GM21381 (cell line): ENCODE results near the gene RHBDD1.
A peak's percentile ranks its signal among the peaks of the same experiment; 100 is the strongest.

ENCODE experiments used
- ATAC-seq: cut with Tn5 transposase; IDR thresholded peaks from one replicate; pipeline ENCODE4 v1.9.1; 2021; ENCODE audit warnings: mild to moderate bottlenecking, moderate library complexity; ENCODE audit not compliant: unreplicated experiment

Gene RHBDD1

GRCh38 chr2:226978300-226978699, 142.4 kb downstream of the RHBDD1 start:
- ATAC-seq, result no peak

DNA sequence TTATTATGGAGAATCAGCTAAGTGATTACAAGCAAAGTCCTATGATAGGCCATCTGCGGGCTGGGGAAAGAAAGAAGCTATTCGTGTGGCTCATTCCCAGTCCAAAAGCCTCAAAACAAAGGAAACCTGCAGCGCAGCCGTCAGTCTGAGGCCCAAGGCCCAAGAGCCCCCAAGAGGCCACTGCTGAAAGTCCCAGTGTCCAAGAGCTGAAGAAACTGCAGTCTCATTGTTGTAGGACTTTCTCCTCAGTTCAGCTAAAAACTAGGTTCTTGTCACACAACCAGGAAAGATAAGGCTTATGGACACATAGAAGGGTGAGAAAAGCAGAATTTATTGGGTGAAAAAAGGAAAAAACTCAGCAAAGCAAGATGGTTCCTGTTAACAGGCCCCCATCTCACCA, 143.2 kb downstream of the RHBDD1 start:
- no peak for ATAC-seq

DNA sequence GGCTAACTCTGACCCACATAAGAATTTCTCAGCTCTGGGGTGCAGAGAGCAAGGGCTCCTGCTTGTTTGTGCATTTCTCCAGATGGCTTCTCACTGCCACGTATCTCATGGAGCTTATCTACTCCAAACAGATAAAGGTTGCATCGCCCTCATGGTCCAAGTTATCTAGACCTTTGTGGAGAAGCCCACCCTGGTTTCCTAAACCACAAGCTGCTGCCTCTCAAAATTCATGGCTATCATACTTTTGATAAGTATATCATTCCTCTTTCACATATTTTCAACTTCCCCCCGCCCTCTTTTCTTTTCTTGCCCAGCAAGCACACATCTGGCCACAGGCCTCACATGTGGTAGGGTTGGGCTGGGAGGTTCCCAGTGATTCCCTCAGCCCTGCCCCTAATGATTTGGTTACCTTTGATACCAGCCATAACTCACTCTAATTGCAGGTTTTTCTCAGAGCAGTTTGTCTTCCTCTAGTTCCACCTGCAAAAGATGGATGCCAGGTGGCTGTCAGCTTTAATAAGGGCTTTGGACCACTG, 146.0 kb downstream of the RHBDD1 start:
- no peak for ATAC-seq

DNA sequence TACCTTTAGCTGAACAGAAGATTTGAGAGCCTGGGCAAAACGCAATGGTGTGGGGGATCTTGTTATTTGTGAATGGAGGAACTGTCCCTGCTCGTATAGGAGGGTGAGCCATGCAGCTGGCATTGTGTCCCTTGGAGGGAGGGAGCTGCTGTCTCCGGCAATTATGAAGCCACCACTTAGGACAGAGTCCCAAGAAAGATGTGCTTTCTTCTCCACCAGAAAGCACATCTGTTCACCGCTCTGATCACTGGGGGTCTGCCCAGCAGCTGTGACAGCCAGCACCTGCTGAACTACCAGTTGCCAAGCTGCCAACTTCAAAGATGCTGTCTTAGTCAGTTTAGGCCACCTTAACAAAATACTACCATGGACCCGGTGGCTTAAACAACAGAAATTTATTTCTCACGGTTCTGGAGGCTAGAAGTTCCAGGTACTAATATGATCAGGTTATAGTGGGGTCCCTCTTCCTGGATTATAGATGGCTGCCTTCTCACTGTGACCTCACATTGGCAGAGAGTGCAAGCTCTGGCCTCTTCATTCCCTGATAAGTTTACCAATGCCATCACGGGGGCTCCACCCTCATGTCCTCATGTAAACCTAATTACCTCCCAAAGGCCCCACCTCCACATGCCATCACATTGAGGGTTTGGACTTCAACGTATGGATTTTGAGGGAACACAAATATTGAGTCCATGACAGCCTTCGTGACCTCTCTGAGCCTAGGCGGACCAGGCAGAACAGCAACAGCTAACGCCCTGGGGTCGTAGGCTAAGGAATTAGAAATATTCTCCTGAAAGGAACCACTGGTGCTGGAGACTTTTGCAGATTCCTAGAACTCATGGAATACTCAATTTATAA, 148.3 kb downstream of the RHBDD1 start:
- no peak for ATAC-seq

DNA sequence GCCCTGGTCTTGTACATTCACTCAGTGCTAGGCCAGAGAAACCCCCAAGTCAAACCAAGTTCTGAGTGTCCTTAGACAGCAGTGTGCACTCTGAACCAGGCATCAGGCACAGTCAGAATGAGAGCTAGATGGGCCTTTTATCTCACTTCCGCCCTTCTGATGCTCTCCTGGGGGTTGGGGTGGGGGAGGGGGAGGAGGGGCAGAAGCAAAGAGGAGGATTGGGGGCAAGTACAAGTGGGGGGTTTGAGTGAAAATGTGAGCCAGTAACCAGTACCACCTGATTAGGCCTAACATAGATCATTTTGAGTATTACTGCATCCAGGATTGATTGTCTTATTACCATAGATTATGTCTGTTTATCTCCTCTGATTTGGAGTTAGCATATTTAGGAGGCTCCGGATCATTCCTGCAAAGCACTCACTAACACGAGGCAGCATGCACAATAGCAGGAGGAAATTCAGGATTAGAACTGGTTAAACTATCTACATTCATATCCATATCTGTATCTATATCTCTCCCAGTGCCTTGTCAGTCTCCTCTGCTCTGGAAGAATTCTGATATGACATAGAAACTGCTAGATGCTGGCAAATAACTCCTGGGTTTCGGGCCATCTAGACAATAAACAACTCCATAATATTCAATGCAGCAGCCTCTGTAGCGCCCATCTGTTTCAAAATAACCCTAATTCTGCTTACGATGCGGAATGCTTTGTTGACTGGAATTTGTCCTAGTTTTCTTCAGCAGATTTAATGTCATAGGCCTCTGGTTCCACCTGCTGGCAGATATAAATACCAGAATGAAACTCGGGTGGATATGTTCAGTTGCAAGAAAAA, 149.1 kb downstream of the RHBDD1 start:
- peak; percentile 98 for ATAC-seq

DNA sequence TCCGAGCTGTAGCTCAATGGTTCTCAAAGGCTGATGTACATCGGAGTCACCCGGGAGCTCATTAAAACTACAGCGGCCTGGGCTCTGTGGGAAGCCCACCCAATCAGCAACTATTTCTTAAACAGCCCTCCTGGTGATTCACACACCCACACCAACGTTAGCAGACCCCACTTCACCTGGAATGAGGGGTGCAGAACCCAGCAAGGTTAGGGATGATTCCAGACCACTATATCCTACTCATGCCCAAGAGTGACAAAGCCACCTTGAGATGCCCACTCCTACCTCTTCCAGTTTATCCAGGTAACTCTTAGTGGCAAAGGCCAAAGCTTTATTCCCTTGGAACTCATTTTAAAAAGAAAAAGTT, 149.7 kb downstream of the RHBDD1 start:
- ATAC-seq, result no peak

DNA sequence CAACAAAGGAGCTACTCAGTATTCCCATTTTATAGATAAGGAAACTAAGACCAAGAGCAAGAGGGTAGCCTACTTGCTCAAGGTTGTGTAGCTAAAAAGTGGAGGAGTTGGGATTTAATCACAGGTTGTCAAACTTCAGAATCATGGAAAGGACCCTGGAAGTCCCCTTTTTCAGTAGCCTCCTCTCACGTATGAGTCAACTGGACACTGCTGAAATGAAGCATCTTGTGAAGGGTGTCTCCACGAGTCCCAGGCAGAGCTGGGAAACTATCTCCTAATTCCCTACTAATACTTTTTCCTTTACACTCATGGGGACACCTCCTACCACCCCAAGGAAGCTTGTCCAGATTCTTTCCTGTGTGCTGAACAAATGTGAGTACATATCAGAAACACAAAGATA, 155.8 kb downstream of the RHBDD1 start:
- ATAC-seq, result no peak

DNA sequence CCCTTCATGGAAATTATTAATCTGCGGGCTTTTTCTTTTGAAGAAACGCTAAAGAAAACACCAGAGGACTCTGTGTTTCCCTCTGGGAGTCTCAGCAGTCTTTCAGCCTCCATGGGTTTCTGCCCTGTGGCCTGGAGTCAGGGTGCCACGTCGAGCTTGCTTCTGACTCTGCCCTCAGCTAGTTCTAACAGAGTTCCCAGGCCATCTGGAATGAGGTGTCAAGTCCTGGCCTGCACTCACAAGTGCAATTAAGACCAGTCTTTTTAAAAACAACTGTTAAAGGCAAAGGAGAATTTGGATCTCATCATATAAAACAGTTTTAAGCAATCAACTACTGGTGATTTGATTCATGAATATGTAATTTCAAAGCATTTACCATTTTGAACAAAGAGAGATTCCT, 157.3 kb downstream of the RHBDD1 start:
- ATAC-seq, result no peak

DNA sequence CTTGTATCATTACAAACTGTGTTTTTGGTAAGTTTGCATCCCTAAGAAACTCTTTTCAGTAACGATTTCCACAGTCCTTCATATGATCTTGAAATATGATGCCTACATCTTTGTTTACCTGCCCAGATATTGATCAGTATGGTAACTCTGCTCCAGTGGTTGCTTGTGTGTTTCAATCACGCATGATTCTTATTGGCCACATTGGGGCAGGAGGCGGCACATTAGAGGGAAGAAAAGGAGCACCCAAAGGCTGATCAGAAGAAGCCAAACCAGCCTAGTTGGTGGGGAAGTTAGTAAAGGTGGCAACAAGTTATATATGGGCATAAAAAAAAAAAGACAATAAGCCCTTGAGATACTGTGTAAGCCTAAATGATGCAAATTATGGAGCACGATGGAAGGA, 158.9 kb downstream of the RHBDD1 start:
- no peak for ATAC-seq

GRCh38 chr2:226995625-226996041, 159.8 kb downstream of the RHBDD1 start:
- no peak for ATAC-seq

DNA sequence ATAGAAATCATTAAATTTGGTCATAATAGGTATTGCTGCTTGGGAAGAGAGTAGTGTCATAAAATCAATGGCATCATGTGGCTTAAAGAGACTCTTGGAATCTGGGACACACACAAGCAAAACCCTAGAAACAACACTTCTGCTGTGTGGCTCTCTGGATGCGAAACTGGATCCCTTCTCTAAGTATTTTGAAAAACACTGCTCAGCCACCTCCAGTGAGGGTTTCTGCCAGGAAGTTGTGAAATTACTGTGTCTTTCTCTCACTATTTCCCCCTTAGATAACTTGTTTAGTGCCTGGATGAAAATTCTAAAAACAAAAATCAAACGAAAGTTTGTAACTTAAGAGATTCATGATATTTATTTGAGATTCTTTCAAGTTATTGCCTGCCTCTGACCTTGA, 163.8 kb downstream of the RHBDD1 start:
- no peak for ATAC-seq

DNA sequence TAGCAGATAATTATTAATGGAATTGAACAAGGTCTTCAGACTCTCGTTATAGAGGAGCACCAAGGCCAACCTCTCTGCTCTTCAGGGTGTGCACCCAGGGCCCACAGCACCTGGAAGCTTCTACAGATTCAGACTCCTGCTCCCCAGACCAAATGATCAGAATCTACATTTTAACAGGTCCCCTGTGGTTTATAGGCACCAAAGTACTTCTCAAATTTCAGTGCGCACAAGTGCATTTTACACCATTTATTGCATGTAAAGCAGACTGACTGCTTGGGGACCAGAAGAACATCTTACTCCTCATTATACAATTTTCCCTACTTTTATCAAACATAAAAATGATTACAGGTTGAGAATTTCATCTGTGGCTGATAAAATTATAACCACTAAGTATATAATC, 164.3 kb downstream of the RHBDD1 start:
- ATAC-seq, result no peak

DNA sequence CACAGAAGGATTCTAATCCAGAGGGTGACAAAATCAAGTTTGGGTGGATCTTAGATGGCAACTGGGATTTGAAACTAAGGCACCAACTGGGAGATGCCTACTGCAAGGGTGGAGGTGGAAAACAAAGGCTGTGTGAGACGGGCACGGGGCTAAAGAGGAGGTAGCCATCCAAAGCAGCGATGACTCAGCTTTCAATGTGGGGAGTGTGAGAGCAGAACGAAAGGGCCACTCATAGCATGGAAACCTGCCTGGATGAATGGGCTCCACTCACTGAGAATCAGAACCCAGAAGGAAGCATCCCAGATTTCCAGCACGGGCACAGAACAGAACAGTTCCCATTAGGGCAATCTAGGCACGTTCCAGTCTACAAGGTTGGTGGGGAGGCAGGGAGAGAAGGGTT, 168.6 kb downstream of the RHBDD1 start:
- ATAC-seq, result no peak

DNA sequence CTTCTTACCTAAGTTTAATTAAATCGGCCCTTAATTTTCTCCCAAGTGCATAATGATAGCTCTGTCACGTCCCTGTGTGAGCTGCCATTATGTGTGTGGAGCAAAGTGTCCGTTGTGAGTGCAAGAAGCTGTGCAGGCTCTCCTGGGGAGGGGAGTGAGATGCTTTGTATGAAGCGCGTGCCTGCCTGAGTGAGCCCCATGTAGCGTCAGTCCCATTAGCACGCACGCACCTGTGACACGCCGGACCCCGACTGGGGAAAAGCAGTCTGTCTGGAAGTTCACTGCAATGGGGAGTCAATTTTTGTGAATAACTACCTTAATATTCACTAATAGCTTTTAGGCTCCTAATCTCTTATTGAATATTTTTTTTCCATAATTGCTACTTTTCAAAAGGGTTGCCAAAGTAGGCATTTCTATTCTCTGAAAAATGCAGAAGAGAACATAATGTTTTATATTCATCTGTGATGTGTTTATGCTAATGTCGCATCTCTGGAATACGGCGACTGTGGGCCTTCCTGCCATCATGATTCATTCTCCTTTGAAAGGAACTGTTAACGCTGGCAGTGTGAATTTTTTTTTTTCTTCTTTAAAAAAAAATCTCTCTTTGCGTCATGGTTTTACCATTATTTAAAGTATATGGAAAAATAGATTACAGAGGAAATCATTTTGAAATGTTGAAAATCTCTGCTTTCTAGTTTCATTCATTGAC, 170.5 kb downstream of the RHBDD1 start:
- ATAC-seq, result no peak

GRCh38 chr2:227007148-227007547, 171.3 kb downstream of the RHBDD1 start:
- ATAC-seq, result no peak

- ATAC-seq, result no peak
These were observed 172.1 kb downstream of the RHBDD1 start for GRCh38 chr2:227007940-227008339.

DNA sequence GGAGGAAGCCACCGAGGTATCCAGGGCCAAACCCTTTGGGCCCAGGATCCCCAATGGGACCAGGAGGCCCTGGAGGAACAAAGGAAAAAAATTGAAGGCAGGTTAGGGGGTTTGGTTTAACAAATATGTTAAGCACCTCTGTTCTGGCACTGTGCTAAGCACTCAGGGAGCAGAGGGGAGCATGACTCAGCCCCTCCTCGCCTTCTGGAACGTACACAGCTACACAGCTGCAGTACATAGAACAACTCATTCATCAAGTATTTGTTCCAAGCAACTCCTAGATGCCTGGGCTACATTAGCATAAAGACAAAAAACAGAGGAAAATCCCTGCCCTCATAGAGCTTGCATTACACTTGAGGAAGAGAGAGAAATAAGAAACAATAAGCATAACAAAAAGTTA, 174.6 kb downstream of the RHBDD1 start:
- ATAC-seq, result no peak

DNA sequence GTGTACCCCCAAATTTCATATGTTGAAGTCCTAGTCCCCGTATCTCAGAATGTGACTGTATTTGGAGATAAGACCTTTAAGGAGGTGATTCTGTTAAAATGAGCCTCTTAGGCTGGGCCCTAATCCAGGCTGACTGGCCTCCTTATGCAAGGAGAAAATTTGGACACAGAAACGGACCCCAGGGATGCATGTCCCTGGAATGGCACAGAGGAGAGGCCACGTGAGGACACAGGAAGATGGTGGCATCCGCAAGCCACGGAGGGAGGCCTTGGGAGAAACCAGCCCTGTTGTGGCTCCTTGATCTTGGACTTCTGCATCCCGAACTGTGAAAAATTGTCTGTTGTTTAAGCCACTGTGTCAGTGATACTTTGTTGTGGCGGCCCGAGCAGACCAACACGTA, 177.5 kb downstream of the RHBDD1 start:
- no peak for ATAC-seq

- ATAC-seq, result no peak
These were observed 178.0 kb downstream of the RHBDD1 start for GRCh38 chr2:227013881-227014280.

DNA sequence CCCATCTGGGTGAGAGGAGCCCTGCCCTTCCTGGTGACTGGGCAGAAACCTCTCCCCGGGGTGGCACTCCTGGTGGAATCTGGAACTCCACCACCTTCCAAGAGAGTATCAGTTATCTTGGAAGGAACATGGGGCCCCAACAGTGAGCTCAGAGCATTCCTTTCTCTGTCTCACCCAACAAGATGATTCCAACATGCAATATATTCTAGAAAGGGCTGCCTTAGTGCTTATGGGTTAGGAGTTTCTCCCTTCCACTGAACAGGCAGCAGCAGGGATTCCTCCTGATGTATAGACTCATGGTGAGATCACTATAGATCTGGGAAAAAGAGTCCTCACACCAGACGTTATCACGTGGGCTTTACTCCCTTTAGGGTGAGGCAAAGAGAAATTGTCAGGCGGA, 181.0 kb downstream of the RHBDD1 start:
- no peak for ATAC-seq

DNA sequence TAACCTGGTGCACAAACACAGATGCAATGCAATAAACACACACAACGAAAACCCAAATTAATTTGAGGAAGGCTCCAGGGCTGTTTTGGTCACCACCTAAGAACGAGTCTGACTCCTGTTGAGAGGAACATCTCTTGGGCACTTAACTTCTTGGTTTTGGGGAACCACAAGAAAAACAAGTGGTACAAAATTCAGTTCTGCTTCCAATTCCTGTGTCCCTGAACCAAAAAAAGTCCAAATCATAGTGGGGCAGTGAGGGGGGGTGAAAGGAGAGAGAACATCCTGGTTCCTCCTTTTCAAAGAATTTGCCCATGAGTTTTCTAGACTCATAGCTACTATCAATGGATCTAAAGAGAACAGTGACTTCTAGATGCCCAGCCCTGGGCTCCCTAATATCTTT, 184.6 kb downstream of the RHBDD1 start:
- no peak for ATAC-seq
